Stimulated activated CD4-positive, alpha-beta T cell treated with anti-CD3 and anti-CD28 coated beads, Interleukin-1b, Interleukin-23, amount 100 ng/mL, for 24 hours (primary cell): ENCODE results near the gene BCL11B.

Source experiments
- DNase-seq, 4 experiments: peaks; one replicate each; pipeline ENCODE4 v3.0.0-alpha.2; 2020; ENCODE audit warnings: low read depth in 4 of 4, low spot score in 1 of 4

BCL11B gene

DNA sequence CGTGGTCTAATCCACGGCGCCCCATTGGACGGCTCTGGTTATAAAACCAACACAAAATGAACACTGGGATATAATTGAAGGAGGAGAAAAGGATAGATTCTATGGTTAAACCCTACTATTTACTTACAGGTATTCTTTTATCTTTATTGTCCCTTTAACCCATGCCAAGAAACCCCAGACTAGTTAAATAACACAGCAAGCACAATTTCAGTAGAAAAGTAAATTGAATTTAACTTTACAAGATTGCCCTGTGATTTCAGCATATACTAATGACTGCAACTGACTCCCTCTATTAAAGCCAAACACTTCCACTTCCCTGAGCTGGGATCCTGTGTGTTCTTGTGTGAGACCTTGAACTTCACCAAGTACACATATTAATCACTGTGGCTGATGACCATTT, 45.3 kb downstream of the BCL11B start:
- no peak for DNase-seq

- DNase-seq = no peak
These were observed 46.4 kb downstream of the BCL11B start for GRCh38 chr14:99225436-99226203.

DNA sequence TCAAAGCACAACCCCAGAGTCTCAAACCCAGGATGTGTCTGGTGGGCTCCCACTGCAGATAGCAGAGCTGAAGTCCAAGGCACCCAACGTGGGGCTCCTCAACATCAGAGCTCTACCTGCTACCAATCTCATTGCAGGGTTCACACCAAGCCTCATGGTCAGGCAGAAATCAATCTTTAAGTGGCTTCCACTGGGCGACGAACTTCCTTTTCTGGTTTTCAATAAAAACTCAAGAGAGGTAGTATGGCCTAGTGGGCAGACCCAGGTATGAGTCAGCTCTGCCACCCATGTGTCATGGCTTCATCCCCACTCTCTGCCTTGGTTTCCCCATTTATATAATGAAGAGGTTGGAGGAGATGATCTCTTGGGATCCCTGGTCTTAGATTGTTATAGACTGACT, 47.0 kb downstream of the BCL11B start:
- DNase-seq = no peak

- no peak for DNase-seq
These were observed 47.7 kb downstream of the BCL11B start for GRCh38 chr14:99224116-99224910.

DNA sequence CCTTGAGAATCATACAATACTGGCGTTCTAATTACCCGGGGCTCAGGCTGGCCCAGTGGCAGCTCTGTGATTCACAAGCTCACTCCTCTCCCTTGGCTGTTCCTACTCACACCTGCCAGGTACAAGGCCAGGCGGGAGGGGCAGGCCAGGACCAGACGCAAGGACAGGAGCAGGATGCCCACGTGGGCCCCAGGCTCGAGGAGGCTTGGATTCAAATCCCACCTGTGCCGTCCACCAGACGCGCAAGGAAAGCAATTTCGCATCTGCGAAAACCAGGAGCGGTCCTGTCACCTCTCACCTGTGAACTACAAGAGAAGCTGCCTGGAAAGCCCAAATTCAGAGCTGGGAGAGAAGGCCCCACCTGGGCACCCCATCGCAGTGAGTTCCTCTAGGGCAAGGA, 50.6 kb downstream of the BCL11B start:
- DNase-seq = no peak

- no peak for DNase-seq
These were observed 54.7 kb downstream of the BCL11B start for GRCh38 chr14:99217066-99217955.

GRCh38 chr14:99216191-99216590, 55.8 kb downstream of the BCL11B start:
- DNase-seq = no peak

DNA sequence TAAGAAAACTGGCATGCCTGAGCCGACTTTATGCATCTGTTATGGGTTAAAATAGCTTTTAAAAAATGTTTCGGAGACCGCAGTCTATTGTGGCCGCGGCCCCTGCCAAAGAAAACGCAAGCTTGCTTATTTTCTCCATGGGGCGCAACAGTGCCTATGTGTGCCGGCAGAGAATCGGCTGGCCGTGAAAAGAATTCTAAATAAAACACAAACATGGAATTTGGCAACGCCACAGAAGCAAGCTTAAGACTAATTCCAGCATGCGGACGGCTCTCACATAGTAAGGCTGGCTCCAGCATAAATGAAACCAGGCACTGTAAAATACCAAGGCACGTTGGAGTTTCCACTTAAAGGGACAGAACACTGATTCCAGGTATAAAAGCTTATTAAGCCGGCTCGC, 56.7 kb downstream of the BCL11B start:
- DNase-seq = no peak

- DNase-seq = no peak
These were observed 57.3 kb downstream of the BCL11B start for GRCh38 chr14:99214701-99215100.

DNA sequence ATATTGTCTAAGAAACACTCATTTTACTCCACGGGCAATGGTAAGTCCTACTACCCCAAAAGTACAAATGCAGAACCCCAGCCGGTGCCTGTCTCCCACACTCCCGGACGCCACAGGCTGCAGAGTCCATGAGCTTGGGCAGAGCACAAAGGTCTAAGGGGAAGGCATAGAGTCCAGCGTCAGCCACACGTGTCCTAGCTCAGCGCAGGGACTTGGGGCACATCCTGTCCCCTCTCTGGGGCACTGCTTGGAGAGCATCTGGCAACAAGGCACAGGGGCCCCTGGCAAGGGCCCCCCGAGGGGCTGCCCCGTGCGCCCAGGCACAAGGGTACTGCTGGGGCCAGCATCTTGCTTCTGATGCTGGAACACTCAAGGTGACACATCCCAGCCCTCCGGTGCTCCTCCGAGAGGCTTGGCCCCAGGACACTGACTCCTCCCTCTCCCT, 58.4 kb downstream of the BCL11B start:
- no peak for DNase-seq

- DNase-seq = no peak
These were observed 58.9 kb downstream of the BCL11B start for GRCh38 chr14:99213101-99213500.

DNA sequence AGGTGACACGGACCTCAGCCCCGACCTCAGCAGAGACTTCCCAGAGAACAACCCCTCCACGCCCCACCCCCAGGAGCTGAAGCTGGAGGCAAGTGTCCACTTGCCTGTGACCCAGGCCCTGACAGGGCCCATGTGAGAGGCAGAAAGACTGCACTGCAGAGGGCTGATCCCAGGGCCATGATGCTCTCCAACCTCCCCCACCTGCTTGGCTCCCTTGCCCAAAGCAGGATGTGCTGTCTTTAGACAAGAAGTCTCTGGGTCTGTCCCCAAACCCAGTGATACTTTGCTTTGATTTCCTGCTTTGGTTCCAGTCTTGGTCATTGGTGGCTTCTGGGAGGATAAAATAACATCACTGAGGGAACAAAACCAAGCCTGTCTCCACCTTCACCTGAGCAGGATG, 59.4 kb downstream of the BCL11B start:
- DNase-seq = no peak

GRCh38 chr14:99212199-99212598, 59.8 kb downstream of the BCL11B start:
- no peak for DNase-seq

- no peak for DNase-seq
These were observed 60.6 kb downstream of the BCL11B start for GRCh38 chr14:99211410-99211809.

- DNase-seq = no peak
These were observed 61.7 kb downstream of the BCL11B start for GRCh38 chr14:99210333-99210732.

GRCh38 chr14:99209409-99209808, 62.6 kb downstream of the BCL11B start:
- no peak for DNase-seq

DNA sequence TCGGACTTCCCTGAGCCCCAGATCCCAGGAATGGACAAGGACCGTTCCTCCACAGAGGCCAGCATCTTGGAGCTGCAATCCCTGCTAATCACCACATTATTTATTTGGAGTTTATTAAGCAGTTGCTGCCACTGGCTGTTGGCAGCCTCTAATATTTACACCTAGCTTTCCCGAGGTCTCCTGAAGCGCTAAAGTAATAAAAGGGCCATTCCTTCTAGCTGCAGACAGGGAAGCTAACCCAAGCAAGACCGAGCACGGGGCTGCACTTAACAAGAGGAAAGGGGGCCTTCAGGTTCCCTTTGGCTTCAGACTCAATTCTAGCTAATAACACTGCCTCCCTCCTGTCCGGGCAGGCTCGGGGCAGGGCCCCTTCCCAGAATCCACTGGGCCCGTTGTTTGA, 63.7 kb downstream of the BCL11B start:
- no peak for DNase-seq

DNA sequence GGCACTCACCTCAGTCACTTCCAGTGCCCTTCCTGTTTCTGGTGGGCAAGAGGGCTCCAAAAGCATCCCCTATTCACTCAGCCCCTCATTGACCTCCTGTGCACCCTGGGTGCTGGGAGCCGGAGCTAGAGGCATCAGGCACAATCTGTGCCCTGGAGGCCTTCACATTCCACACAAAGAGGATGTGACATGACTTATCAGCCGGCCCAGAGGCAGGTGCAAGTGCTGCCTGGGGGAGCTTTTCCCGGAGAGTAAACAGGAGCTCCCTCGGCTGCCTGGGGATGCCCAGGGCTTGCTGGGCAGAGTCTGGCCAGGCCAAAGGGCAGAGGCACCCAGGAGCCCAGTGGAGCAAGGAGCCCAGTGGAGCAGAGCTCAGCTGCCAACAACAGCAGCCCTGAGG, 64.5 kb downstream of the BCL11B start:
- no peak for DNase-seq

- no peak for DNase-seq
These were observed 65.9 kb downstream of the BCL11B start for GRCh38 chr14:99206090-99206489.

DNA sequence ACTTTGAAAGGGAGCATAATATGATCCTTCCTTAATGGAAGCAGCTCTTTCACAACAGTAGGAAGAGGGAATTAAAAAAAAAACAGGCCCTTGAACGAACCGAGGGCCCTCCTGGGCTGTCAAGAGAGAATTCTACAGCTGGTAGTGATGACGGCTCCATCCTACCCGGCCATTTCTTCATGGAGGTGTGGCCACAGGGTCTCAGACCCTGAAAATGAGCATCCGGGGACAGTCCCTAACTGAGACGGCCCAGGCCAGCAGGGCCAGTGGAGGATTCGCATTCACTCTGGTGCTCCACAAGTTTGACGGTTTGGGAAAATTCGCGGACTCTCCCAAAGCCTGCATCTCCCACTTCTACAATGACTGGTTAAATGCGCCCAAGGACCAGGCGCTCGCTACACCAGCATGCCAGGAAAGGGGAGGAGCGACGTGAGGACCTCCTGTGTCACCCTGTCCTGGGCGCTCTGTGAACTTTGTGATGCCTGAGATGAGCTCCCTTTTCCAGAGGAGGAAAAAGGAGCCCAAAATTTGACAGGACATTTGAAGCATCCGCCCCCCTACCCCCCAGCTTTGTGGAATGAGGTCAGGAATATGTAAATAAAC, 66.8 kb downstream of the BCL11B start:
- DNase-seq = no peak

DNA sequence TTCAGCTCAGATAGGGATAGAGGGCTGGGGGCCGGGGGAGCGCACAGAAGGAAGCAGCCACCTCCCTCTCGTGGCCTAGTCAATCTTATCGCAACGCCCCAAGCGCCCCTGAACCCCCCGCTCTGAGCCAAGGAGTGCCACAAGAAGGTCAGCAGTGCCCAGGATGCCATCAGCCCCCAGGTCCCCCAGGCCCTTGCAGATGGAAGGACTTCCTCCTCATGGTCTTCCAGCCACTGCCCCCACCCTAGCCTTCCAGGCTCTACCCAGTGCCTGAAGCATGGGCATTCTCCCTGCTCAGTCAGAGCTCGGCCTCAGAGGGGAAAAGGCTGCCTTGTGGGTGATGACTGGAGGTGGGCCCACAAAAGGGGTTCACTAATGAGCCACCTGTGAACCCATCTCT, 68.2 kb downstream of the BCL11B start:
- no peak for DNase-seq
